PC-3 (cell line): ENCODE results near the gene NRSN2.

Experiments
- CTCF ChIP-seq: fragments of 300-600 bp; sonication (generic); conservative IDR thresholded peaks from 2 replicates; pipeline ENCODE4 v1.5.1; 2017; ENCODE audit warnings: antibody characterized with exemption, low read depth, mild to moderate bottlenecking, low read length
- EZH2 ChIP-seq: fragments of 300-600 bp; sonication (generic); IDR thresholded peaks from one replicate; pipeline ENCODE4 v1.6.1; 2017; ENCODE audit warnings: antibody characterized with exemption, mild to moderate bottlenecking, low read length; ENCODE audit not compliant: unreplicated experiment
- EZH2phosphoT487 ChIP-seq: fragments of 300-600 bp; sonication (generic); IDR thresholded peaks from 2 replicates; pipeline ENCODE4 v1.6.1; 2018; ENCODE audit warnings: mild to moderate bottlenecking, antibody characterized with exemption, low read length, borderline replicate concordance

- TF ChIP-seq CTCF (no peak), EZH2 (no peak), EZH2phosphoT487 (no peak)
These were observed 44.3 kb downstream of the NRSN2 start for GRCh38 chr20:391041-391711.
